Pulmonary artery endothelial cell (primary cell): ENCODE results near the gene AGXT. TPM values are rescaled to one million over a fixed set of nuclear protein-coding genes. Genes with fewer than 3 reads are reported as not detected.

Experiments used
- DNase-seq: peaks from one replicate; pipeline ENCODE4 v3.0.0-alpha.2; 2011; ENCODE audit warnings: low read depth, low spot score
- total RNA-seq: library from RNA; depleted of rRNA; stranded (reverse); fragments of >200 nt; gene quantifications from 2 replicates; pipeline ENCODE4 v1.2.3, GENCODE V29; 2014

The AGXT gene
- total RNA-seq, 1 donor from 2014 or later: not detected

DNA sequence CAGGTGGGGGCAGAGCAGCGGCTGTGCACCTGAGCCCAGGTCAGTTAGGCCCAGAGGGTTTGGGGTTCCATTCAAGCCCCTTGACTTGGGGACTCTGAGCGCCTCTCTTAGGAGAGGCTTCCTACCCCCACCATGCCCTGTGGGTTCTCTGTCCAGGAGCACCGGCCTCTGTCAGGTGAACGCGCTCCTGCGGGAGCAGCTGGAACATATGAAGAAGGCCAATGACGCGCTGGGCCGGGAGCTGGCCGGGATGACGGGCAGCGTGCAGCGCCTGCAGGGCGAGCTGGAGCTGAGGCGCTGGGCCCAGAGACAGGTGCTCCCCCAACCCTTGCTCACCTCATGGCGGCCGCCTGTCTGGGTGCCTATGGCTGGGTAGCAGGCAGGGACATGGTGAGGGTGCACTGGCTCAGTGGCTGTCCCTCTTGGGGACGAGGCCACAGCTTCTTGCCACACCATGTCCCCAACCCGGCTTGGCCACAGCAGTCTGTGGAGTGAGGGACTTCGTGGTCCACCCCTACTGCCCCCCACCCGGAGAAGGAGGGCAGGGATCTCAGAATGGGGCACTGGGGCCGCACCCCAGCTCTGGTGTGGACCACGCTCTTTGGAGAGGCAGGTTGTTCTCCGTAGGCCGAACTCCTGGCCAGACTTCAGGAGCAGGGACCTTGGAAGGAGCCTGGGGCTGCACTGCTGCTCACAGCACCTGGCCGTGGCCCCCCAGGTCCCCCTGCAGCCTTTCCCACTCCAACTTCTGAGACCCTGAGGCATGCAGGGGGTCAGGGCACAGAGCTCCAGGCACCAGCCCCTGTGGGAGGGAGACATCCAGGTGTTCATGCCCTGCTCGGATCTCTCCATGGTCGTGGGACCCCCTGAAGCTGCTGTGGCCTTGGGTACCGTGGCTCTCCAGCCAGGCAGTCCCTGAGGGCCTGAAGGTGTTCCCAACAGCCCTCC lies 57.2 kb downstream of the AGXT start:
- no peak for DNase-seq

GRCh38 chr2:240926516-240927389 lies 58.1 kb downstream of the AGXT start:
- DNase-seq: no peak

GRCh38 chr2:240927390-240927781 lies 58.8 kb downstream of the AGXT start:
- no peak for DNase-seq

DNA sequence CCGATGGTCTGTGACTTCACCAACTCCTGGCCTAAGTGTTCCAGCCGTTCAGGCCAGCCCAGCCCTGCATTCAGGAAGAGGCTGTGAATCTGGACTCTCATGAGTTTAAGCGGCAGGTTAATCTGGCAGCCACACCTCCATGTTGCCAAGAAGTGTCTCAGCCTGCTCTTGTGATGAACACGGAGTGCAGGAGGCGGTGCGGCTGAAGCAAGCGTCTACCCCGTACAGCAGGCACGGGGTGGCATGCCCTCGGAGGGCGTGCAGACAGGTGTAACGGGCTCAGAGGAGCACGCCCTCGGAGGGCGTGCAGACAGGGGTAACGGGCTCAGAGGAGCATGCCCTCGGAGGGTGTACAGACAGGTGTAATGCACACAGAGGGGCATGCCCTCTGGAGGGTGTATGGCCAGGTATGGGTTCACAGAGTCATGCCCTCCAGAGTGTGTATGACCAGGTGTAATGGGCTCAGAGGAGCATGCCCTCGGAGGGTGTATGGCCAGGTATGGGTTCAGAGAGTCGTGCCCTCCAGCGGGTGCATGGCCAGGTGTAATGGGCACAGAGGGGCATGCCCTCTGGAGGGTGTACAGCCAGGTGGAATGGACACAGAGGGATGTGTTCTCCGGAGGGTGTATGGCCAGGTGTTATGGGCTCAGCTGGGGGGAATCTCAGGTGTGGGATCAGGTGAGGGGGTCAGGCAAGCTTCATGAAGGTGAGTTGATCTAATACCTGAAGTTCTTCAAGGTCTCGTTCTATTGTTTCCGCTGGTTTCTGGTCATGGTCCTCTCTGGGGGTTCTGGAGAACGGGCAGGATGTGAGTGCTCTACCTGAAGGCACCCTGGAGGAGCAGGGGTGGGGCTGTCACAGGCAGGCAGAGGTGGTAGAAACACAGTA lies 60.1 kb downstream of the AGXT start:
- DNase-seq: no peak

DNA sequence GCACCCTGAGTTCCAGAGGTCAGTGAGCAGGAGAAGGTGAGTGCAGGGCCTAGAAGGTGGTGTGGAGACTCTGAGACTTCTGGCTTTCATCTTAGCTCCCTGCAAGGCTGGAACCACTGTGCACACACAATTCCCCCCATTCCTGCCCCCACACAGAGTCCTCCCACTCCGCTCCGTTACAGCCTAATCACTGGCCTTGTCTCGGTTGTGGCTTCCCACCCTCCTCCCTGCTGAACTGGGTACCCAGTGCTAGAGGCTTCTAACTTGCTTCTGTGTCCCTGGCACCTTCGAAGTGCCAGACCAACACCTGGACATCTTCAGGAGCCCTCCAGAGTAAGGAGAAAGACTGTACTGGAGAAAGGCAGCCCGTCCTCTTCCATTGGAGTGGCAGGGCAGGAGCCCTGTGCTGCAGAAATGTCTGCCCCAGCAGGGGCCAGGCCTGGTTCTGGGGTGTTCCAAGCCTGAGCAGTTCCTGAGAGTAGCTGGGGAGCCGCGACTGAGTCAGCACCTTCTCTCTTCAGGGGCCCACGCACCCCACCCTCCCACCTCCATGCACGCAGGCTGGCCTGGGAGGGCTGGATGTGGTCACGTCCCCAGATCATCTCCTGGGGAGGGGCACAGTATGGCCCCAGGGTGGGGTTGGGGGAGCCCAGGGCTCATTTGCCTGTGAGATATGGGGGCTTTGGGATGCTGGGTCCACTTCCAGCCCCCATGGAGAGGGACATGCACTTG lies 60.9 kb downstream of the AGXT start:
- DNase-seq: no peak

Other genes starting within 250 kb of the AGXT start
- 0.13 and 0.21 TPM in 2 replicates for gene GPR35, start 243.3 kb upstream of the AGXT start, total RNA-seq
- gene AQP12B, start 185.9 kb upstream of the AGXT start, total RNA-seq: not detected in 2 replicates
- gene AQP12A, start 177.0 kb upstream of the AGXT start, total RNA-seq: not detected in 2 replicates
- gene KIF1A, start 48.6 kb upstream of the AGXT start, total RNA-seq: 0.07 TPM in 1 of 2 replicates, not detected in the other
- not detected in 2 replicates for gene MAB21L4, start 27.3 kb downstream of the AGXT start, total RNA-seq
- not detected in 2 replicates for gene CROCC2, start 37.5 kb downstream of the AGXT start, total RNA-seq
- gene SNED1, start 129.8 kb downstream of the AGXT start, total RNA-seq: 12.8 and 16.6 TPM in 2 replicates
- 48.1 TPM in 2 replicates for gene MTERF4, start 233.5 kb downstream of the AGXT start, total RNA-seq